GM19351 (cell line): ENCODE measurements around the gene CDK5RAP2.

Experiments used
- ATAC-seq: cut with Tn5 transposase; IDR thresholded peaks from one replicate; pipeline ENCODE4 v1.9.1; 2021; ENCODE audit warnings: mild to moderate bottlenecking, moderate library complexity; ENCODE audit not compliant: unreplicated experiment

CDK5RAP2 gene

DNA sequence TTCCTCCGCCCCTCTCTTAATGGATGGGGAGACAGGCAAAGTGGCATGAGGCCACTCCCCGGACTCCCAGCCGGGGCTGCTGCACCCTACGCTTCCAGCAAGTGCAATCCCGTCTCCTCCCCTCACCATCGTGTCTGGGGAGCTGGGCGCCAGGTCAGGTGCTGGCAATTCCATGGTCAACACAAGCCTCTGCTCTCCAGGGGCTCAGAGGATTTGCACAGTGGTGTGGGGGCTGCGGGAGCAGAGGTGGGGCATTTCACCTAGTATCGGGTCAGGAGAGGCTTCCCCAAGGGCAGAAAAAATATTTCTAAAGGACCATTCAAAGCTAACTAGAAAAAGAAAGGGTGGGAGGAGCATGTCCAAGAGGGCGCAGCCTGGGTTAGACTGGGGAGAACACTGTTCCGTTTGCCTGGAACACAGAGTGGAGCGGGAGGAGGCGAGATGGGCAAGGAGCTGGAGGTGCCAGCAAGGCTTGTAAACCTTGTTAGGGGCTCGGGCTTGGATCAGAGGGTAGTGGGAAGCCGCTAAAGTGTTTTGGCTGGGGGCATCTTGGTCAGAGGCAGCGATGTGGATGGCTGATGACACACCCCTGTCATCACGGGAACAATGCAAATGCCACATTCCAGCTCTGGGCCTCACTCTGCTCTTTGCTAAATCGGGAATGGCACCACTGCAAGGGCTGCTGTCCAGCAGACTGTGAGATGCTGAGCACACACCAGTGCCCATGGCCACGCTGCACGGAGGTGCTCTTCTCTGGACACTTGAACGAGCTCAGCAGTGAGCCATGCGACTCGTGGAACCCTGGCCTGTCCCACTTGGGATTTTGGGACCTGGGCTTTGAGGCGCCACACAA, 191.7 kb downstream of the CDK5RAP2 start:
- ATAC-seq = no peak

DNA sequence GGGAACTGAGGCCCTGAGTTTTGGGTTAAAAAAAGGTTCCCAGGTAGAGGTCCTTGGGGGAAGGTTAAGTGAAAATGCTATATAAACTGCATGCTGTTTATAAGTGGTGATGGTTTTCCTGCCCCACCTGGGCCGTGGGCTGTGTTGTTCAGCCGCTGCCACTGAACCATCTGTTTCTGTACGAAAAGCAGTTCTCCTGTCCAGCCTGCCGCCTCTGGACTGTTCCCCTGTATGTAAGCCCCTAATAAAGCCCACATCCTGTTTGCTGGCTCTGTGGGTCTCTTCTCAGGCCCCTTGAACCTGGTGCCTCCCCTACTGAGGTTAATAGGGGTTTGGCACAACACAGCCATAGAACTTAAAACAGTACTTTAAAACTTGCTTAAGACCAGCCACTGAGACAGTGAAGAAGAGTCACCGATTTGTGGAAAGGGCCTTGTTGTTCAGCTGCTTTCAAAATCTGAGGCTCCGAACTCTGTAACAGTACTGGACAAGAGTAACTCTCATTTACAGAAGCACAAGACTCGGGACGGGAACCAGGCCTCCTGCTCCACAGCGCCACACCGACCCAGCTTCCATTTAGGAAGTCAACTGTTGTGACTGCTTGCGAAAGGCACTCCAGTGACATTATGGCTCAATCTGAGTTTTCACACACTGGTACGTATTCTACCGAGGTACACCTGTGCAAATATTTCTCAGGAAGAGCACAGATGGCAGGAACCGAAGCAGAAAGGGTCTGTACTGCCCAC, 192.5 kb downstream of the CDK5RAP2 start:
- ATAC-seq = no peak

DNA sequence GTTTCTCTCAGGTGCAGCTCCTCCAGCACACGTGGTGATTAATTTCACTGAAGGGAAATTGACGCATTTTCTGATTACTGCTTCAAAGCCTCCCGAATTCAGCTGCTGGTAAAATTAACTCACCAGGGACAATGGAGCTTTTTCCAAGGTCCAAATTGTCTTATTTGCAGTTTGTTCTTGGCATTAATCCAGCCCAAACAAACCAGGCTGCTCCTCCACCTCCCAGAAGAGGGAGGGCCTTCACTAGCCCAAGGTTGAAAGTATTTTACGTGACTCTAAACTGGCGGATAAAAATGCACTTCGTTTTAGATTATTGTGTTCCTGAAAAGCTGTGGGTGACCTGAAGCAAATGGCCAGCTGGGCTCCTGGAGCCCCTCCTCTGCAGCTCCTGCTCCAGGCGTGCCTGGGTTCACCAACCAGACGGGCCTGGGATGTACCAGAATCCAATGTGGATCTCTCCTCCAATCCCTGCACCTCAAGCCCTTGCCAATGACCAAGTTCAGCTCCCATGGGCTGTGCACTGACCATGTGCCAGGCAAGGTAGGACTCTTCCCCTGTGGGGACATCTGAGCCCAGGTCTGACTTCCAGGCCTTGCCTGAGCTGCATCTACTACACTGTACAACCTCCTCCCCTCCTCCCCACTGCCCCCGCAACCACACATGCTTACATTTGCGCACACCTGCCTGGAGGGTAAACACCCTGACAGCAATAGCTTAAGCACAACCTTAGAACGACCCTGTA, 193.4 kb downstream of the CDK5RAP2 start:
- ATAC-seq = no peak

DNA sequence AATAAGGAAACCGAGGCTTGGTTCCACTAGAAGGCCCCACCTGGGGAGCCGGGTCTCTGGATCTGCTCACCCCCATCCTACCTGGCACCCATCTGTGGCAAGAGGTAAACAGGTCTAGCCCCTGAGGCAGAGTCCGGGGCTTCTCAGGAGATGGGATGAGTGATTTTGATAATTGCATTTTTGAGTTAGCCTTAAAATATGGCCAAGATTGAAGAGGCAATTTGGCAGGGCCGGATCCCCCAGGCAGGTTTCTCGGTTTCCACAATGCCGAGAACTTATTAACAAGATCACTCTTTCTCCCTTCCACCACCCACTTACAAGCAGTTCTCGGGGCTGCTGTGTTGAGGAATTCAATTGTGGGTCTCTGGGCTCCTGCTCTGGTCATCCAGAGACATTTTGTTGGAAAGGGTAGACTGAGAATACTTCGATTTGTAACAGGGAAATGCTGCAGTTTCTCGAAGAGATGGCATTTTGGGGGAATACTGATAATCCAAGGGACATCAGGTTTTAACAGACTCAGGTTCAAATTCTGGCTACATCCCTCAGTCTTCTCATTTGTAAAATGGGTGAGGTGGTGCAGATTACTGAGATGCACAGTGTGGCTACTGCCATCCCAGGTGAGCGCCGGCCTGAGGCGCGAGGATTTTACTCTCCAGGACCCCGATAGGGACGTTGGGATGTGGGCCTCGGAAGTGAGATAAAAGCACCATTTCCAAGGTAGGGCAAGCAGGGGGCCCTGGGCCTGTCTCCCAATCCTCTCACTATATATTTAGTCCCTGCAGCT, 194.2 kb downstream of the CDK5RAP2 start:
- ATAC-seq = no peak

DNA sequence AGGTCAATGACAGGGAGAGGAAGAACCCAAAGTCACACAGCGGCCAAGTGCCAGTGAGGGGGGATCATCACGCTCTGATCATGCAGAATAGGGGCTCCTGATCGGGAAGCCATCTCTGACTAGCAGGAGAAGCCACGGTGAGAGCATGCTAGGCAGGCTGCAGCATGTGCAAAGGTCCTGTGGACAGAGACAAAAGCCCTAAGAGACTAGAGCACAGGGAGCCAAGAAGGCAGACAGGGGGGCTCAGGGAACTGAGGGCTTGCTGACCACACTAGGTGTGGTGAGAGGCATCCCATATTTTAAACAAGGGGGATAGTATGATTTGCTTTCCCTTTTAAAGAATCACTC, 195.1 kb downstream of the CDK5RAP2 start:
- no peak for ATAC-seq

DNA sequence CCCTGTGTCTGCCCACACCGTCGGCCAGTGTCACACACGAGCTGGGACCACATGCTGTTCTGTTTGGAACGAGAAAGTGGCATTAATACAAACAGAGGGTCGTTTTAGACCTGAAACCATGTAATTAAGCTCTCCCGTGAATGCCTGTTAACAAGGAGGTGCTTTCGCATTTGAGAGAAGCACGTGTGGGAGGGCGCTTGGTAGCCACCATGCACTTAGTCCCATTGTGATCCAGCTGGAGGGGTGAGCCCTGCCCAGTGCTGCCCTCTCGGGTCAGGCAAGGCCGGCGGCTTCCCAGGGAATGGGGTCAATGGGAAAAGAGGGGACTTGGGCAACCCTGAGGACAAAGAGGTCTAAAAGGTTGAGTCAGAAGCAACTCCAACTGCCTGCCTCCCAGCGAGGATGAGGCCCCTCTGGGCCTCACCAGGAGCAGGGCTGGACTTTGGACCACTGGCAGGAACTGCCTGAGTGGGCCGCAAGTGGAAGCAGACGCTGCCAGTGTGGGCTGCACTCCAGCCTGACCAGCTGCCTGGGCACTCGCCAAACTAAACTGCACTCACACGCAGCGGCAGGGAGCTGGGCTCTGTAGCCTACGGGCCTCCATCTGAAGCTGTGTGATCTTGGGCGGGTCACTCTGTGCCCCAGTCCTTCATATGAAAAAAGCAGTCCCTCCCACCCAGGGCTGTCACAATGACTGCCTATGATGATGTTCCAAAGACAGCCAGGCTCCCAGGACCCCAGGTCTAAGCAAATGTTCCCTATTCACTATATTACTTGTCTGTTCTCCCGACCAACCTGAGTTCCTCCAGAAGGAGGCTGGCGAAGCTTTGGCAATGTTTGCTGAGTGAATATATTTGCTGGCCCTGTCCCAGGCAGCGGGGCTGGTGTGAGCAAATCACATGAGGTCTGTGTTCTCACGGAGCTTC, 195.7 kb downstream of the CDK5RAP2 start:
- no peak for ATAC-seq

DNA sequence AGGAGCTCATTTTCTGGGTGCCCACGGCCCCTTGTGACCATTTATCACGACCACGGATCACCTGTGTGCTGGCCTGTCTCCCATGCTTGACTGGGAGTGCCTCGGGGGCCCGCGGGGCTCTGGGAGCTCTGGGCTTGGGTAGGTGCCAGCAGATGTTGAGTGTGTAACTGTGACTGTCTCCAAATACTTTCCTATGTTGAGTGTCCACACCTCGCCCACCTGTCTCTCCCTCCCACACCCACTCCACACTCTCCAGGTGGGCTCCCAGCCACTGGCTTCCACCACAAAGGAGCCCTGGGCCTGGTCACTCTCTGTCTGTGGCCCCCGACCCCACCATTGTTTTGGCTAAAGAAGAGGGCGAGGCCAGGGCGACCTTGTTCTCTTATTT, 196.4 kb downstream of the CDK5RAP2 start:
- ATAC-seq = no peak

DNA sequence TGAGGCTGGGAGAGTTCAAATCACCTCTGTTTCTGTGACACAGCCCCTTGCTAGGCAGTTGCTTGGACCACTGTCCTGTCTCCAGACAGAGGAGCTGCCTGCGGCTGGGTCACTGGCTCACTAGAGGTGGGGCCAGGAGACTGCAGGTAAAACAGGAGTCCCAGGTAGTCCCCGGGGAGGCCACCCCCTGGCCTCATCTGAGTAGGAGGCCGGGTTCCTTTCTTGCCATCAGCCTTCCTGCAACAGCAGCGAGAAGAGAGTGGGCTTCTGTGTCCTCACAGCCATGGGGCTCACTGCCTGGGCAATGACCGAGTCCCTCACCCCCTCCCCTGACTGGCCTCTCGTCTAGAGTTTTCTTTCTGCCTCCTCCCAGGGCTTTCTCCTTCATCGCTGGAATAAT, 197.5 kb downstream of the CDK5RAP2 start:
- ATAC-seq = no peak

DNA sequence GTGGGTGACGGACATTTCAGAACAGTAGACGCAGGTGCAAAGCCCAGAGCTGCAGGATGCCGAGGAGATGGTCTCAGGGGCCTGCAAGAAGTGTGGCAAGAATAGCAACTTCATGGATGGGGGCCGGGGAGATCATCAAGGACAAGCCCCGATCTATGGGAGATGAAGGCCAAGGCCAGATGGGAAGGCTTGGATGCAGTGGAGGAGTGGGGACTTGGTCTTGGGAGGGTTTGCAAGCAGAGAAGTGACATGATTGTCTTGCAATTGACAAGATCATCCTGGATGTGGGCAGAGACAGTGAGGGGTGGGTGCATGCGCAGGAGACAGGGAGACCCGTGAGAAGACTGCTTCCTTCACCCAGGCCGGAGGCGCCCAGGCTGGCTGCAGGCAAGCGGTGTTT, 198.1 kb downstream of the CDK5RAP2 start:
- no peak for ATAC-seq

DNA sequence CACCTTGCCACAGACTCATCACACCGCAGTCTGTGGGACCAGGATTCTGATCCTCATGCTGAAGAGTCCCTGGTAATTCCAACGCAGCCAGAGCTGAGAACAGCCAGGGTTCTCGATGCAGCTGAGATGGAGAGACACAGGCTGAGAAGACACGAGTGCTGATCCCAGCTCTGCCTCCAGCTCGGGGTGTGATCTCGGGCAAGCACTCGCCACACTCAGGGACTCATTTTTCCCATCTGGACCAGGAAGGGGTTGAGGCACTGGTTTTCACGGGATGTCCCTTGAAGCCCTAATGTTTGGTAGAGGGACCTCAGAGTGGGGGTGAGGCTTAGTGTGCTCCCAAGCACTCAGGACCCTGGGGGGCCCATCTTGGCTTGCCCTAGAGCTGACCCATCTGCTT, 200.4 kb downstream of the CDK5RAP2 start:
- no peak for ATAC-seq

DNA sequence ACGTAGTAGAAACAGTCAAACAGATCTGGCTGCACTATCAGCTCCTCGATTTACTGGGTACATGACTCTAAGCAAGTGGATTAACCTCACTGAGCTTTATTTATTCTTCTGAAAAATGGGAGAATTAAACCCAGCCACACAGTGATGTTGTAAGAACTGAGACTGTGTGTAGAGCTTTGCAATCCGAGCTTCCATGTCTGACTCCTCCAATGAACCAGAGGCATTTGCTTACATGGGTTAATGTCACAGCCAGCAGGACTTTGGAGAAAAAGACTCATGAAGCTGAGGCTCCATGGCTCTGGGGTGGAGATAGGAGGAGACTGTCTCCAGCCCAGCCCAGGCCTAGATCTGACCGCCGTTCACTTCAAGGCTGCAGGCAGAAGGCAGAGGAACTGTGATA, 201.3 kb downstream of the CDK5RAP2 start:
- ATAC-seq = no peak

DNA sequence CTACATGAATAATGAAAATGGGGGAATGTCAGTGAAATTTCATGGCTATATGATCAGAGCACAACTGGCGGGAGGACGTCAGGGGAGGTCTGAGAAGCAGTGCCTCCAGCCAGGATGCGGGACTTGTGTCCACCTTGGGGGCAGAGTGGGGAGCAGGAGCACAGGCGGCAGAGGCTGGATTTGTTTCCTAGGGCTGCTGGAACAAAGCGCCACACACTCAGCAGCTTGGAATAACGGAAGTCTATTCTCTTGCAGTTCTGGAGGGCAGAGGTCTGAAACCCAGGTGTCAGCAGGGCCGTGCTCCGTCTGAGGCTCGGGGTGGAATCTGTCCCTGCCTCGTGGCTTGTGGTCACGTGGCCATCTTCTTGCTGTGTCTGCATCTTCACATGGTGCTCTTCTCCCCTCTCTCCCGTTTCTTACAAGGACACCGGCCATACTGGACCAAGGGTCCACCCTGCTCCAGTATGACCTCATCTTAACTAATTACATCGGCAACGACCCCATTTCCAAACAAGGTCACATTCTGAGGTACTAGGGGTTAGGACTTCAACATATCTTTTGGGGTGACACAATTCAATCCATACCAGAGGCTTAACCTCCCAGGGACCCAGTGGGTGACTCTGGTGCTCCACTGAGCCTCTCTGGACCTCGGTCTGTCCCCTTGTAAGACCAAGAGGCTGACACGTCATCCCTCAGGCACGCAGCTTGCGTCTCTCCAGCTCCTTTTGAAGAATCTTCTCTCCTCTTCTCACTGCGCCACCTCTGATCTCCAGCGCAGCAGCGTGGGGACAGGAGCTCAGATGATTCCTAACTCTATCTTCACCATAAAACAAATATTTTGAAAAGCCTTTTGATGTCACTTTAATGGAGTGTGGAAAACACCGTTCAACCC, 202.5 kb downstream of the CDK5RAP2 start:
- no peak for ATAC-seq

DNA sequence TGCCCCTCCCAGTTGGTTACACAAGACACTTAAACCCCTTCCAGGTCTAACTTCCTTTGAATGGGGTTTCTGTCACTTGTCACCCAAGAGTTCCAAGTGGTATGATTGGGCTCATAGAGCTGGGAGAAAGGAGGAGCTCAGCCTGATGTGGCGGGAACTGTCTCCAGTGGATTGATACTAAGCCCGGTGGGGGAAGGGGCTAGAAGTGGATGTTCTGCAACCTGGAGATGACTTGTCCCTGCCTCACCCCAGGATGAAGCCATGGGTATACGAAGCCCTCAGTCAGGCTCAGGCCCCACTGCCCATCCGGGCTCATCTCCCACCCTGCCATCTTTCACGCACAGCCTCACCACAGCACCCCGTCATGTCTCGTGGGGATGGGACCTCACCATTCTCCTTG, 203.9 kb downstream of the CDK5RAP2 start:
- no peak for ATAC-seq

DNA sequence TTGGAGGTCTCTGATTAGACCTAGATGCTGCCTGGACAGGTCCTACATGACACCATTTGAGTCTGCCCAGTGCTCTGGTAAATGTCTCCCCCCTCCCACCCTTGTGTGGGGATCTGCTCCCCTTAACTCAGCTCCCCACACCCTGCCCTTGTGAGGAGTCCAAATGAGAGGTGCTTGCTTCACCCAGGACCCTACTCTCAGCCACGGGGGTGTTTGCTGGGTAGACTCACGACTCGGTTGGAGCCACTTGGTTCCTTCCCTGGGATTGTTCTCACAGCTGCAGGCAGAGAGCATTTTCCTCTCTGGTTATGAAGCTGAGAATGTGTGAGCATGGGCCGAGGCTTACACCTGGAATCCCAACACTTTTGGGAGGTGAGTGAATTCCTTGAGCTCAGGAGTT, 204.7 kb downstream of the CDK5RAP2 start:
- no peak for ATAC-seq

DNA sequence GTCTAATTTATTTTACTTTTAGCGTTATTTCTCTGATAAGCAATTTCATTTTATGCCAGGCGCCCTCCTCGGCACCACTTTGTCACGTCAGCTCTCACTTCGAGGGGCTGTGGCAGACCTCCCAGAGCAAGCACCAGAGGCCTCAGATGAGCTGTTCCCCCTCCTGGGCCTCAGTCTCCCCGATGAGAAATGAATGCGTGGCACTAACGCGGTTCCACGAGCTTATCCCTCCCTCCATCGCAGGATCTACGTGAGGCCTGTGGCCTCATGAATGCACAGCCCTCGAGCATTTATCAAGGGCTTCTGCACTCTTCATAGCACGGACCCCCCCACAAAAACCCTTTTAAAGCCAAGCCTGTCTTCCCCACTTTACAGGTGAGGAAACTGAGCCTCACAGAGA, 205.2 kb downstream of the CDK5RAP2 start:
- ATAC-seq = no peak

DNA sequence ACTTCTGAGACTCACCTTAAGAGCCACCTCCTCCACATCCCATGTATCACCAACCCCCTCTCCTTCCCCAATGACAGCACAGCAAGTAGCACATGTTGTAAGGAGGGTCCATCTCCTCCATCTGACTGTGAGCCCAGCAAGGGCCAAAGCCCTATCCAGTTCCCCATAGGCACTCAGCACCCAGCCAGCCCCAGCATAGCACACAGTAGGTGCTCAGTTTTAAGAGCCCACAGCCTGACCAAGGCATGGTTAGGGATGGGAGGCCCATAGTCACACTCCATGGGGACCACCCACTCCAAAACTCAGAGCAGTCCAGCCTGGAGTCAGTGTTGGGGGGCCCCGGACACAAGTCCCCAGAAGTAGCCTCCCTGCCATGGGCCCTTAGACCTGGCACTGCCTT, 205.7 kb downstream of the CDK5RAP2 start:
- ATAC-seq = no peak

DNA sequence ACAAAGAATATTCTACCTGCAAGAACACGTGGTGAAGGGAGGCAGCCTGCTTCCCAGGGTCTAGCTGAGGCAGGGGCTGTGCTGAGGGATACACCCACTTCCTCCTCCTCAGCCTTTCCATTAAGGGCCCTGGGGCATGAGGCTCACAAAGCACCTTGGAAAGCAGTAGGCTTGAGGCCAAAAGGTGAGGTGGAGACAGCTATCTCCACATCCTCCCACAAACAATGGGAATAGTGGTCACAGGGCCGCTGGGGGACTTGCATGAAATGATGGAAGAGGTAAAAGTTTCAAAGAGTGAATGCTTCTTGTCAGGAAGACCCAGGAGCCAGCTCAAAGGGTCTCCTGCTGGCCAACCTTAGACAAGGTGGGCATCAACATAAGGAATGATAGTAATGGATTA, 207.9 kb downstream of the CDK5RAP2 start:
- ATAC-seq = no peak

DNA sequence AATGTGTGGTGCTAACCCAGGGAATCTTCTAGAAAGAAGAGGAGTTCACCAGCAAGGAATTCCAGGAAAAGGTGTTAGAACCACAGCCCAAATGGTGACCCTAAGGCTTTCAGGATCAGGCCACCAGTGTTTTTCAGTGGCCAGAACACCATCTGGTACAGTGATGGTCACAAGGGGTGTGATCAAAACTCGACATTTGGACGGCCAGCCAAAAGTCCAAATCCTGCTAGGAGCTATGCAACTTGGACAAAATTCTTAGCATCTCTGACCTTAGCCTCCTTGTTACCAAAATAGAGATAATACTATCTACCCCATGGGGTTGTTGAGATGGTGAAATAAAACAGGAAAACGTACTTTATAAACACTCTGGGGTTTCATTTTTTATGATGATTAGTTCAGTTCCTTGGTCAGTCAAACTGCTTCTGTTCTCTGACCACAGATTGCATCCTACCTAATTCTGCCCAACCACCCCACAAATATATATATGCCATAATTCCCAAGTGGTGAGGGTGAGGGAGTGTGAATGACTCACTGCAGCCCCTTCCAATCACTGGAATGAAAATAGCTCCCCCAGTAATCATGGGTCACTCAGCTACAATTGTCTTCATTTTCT, 210.3 kb downstream of the CDK5RAP2 start:
- ATAC-seq = no peak

DNA sequence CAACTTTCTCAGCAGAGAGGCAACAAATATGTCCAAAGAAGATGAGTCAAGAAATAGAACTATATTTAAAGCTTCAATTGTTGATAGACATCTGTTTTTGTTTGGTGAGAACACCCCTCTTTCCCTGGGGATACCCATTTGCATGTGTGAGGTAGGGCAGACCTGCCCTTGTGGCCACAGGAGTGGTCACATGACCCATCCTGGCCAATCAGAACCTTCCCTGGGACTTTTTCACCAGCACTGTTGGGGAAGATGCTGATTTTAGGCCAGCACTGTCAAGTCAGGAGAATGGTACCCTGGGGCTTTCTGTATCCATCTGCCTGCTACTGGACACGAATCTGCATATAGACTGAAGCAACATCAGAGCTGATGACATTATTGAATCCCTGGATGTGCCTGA, 211.2 kb downstream of the CDK5RAP2 start:
- ATAC-seq = no peak
